ENCODE data around the gene ENHO.
A peak's percentile ranks its signal among the peaks of the same experiment; 100 is the strongest.

The ENHO gene

DNA sequence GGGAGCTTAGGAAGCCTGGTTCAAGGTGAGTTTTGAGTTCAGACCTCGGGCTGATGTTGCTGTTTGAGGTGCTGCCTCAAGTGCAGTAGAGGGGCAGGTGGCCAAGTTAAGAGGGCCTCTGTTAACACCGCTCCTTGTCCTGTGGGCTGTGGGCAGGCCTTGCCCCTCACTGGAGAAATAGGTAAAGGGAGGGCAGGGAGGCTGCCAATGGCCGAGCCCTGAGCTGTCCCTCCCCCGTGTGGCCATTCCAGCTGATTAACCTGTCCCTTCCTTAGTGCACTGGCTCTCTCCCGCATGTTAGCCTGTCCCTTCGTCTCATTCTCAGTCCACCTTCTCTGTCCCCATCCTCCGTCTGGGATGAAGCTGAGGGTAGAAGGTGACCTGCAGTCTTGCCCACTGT, 45.3 kb upstream of the ENHO start:
- TF ChIP-seq, protein P1, sequence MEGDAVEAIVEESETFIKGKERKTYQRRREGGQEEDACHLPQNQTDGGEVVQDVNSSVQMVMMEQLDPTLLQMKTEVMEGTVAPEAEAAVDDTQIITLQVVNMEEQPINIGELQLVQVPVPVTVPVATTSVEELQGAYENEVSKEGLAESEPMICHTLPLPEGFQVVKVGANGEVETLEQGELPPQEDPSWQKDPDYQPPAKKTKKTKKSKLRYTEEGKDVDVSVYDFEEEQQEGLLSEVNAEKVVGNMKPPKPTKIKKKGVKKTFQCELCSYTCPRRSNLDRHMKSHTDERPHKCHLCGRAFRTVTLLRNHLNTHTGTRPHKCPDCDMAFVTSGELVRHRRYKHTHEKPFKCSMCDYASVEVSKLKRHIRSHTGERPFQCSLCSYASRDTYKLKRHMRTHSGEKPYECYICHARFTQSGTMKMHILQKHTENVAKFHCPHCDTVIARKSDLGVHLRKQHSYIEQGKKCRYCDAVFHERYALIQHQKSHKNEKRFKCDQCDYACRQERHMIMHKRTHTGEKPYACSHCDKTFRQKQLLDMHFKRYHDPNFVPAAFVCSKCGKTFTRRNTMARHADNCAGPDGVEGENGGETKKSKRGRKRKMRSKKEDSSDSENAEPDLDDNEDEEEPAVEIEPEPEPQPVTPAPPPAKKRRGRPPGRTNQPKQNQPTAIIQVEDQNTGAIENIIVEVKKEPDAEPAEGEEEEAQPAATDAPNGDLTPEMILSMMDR (IDR thresholded peaks at IDR 0.05; ENCODE audit: low read depth, low read length, missing control alignments): no peak
- no peak for DNase-seq (ENCODE audit: extremely low read depth, low read depth)
- no peak overlapping the region for H3K4me3 ChIP-seq (replicated peaks; ENCODE audit: low read depth, low read length)

GRCh38 chr9:34566972-34567371, 44.2 kb upstream of the ENHO start:
- TF ChIP-seq, protein P1 (IDR thresholded peaks at IDR 0.05; ENCODE audit: low read depth, low read length, missing control alignments): no peak
- no peak overlapping the region for H3K4me3 ChIP-seq (replicated peaks; ENCODE audit: low read depth, low read length)
- no peak for DNase-seq (ENCODE audit: extremely low read depth, low read depth)

- TF ChIP-seq, protein P1 (IDR thresholded peaks at IDR 0.05; ENCODE audit: low read depth, low read length, missing control alignments): no peak
- no peak overlapping the region for H3K4me3 ChIP-seq (replicated peaks; ENCODE audit: low read depth, low read length)
- no peak for DNase-seq (ENCODE audit: extremely low read depth, low read depth)
These were observed 43.5 kb upstream of the ENHO start for GRCh38 chr9:34566322-34566721.

DNA sequence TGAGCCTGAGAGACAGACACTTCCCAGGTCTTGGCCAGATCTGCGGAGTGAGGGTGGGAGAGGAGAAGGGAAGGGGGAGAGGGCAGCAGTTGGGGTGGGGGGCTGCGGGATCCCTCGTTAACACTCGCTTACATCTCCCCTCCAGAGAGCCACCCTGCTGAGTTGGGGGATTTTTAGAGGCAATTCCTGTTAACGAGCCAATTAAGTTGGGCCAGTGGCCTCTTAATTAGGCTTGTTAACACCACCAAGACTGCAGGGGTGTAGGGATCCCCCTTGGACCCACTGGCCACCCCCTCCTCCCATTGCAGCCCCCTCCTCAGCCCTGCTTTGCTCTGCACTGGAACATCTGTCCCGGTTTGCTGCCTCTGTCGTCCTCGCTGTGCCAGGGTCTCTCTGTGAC, 43.1 kb upstream of the ENHO start:
- TF ChIP-seq, protein P1 (IDR thresholded peaks at IDR 0.05; ENCODE audit: low read depth, low read length, missing control alignments): no peak
- H3K4me3 ChIP-seq (replicated peaks; ENCODE audit: low read depth, low read length): no peak overlapping the region
- no peak for DNase-seq (ENCODE audit: extremely low read depth, low read depth)

- H3K4me3 ChIP-seq (replicated peaks; ENCODE audit: low read depth, low read length): no peak overlapping the region
- TF ChIP-seq, protein P1 (IDR thresholded peaks at IDR 0.05; ENCODE audit: low read depth, low read length, missing control alignments): no peak
- DNase-seq (ENCODE audit: extremely low read depth, low read depth): no peak
These were observed 41.8 kb upstream of the ENHO start for GRCh38 chr9:34564617-34565016.

GRCh38 chr9:34563262-34563661, 40.5 kb upstream of the ENHO start:
- TF ChIP-seq, protein P1 (IDR thresholded peaks at IDR 0.05; ENCODE audit: low read depth, low read length, missing control alignments): no peak

DNA sequence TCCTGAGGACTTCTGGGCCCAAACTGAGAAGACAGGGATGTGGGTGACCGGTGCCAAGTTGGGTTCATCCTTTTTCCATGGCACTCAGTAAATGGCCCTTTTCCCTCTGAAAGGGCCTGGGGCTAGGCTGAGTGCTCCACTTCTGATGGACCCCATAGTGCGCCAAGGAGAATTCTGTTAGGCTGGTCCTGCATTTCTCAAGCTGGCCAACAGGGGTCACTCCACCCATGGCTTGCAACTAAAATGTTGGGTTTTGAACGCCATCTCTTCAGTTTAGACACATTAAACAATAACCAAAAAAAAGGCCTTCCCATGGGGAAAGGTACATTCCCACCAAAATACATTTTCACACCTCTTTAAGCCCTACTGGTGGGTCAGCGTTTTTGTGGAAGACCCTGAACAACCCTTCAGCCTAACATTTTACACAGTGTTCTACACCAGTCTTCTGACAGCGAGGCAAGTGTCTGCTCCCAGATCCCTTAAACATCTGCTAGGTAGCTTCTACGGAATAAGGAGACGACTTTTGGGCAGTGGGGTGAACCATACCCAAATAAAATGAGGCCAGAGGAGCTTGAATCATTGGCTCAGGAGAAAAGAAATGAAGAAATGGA, 39.5 kb upstream of the ENHO start:
- no peak for DNase-seq (ENCODE audit: extremely low read depth, low read depth)
- no peak overlapping the region for H3K4me3 ChIP-seq (replicated peaks; ENCODE audit: low read depth, low read length)
- TF ChIP-seq, protein P1 (IDR thresholded peaks at IDR 0.05; ENCODE audit: low read depth, low read length, missing control alignments): peak; percentile 75

More at GRCh38 chr9:34563262-34563661, 40.5 kb upstream of the ENHO start:
- no peak for DNase-seq (ENCODE audit: extremely low read depth, low read depth)
- H3K4me3 ChIP-seq (replicated peaks; ENCODE audit: low read depth, low read length): no peak overlapping the region

Data from HFF-Myc (cell line).